Neural crest cell (in vitro differentiated cells): Measurements from ENCODE around the gene JOSD2. TPM values are rescaled to one million over a fixed set of nuclear protein-coding genes. Genes with fewer than 3 reads are reported as not detected.

Experiments used
- DNase-seq: peaks from one replicate; pipeline ENCODE4 v3.0.0; 2021; ENCODE audit warnings: low read depth, mixed read lengths, low spot score
- H3K27ac Mint-ChIP-seq: one replicate; pipeline ENCODE4 v1.8.0; 2021; ENCODE audit warnings: mild to moderate bottlenecking, mixed read lengths; ENCODE audit not compliant: unreplicated experiment
- H3K27me3 Mint-ChIP-seq: 2 replicates; pipeline ENCODE4 v1.8.0; 2021; ENCODE audit warnings: low read depth, mild to moderate bottlenecking, mixed read lengths
- H3K36me3 Mint-ChIP-seq: 2 replicates; pipeline ENCODE4 v1.8.0; 2021; ENCODE audit warnings: low read depth, mild to moderate bottlenecking, mixed read lengths
- H3K4me1 Mint-ChIP-seq: 2 replicates; pipeline ENCODE4 v1.8.0; 2021; ENCODE audit warnings: mixed read lengths
- H3K4me3 Mint-ChIP-seq: one replicate; pipeline ENCODE4 v1.8.0; 2021; ENCODE audit warnings: mild to moderate bottlenecking, mixed read lengths
- H3K9me3 Mint-ChIP-seq: 2 replicates; pipeline ENCODE4 v1.8.0; 2021; ENCODE audit warnings: mixed read lengths
- CTCF ChIP-seq: fragments of 200-600 bp; sonication (generic); conservative IDR thresholded peaks from 2 replicates; pipeline ENCODE4 v1.5.0; 2021; ENCODE audit warnings: antibody characterized with exemption, mild to moderate bottlenecking
- total RNA-seq: library from RNA; stranded (reverse); gene quantifications from 2 replicates; pipeline ENCODE4 v1.2.1, GENCODE V29; 2021

Gene JOSD2
- total RNA-seq, 1 donor from 2014 or later = 10.9 TPM

DNA sequence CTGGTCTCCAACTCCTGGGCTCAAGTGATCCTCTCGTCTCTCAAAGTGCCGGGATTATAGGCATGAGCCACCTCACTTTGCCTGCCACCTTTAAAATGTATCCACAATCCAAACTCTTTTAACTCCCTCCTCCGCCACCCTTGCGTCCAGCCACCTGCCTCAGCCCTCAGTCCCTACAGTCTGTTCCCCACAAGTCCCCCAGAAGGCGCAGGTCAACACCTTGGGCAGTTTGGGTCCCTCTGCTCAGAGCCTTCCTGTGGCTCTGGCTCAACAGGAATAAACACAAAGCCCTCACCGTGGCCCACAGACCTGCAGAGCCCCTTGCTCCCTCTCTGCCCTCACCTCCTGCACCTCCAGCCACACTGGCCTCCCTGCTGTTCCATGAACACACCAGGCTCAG is 42.2 kb downstream of the JOSD2 start:
- Mint-ChIP-seq H3K27me3 (no peaks in the 10 kb centered on the region), H3K4me3 (no peak overlapping the region), H3K9me3 (no peaks in the 10 kb centered on the region), H3K4me1 (peaks cover 20% of the 10 kb centered on the region), H3K36me3 (no peaks in the 10 kb centered on the region), H3K27ac (peak overlapping the region; percentile 89)
- no peak for TF ChIP-seq CTCF
- no peak for DNase-seq

DNA sequence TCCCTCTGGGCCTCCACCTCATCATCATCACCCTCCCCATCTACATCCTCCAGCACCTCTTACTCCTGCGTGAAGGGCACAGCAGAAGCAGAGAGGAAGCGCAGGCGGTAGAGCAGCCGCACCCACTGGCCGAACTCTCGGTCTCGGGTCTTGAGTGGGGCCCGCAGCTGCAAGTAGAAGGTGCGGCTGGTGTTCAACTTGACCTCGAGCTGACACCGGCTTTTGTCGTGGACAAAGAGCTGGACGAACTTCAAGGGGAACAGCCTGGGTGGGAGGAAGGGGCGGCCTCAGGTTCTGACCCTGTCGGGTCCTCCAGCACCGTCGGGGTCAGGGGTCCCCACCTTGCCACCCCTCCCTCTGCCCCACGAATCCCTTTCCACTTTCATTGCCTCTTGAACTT is 43.4 kb downstream of the JOSD2 start:
- no peaks in the 10 kb centered on the region for H3K9me3 Mint-ChIP-seq

DNA sequence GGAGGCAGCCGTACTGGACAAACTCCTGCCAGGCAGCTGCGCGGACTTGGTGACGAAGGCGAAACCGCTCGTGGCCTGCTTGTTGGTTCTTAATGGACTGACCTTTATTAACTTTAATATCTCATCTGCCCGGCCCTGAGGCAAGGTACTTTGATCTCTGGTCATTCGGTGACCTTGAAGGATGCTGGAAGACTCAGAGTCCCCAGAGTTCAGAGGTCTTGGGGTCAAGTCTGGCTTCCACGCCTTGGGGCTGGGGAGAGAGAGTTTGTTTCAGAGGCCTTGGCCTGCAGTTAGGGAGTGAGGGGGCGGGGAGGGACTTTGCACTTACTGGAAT is 44.3 kb downstream of the JOSD2 start:
- H3K27me3 Mint-ChIP-seq = no peaks in the 10 kb centered on the region
- DNase-seq = no peak
- H3K36me3 Mint-ChIP-seq = no peaks in the 10 kb centered on the region
- H3K4me1 Mint-ChIP-seq = peaks cover 20% of the 10 kb centered on the region
- H3K4me3 Mint-ChIP-seq = no peak overlapping the region
- H3K27ac Mint-ChIP-seq = no peak overlapping the region
- no peak for TF ChIP-seq CTCF
- no peaks in the 10 kb centered on the region for H3K9me3 Mint-ChIP-seq

More for the DNA sequence above, 43.4 kb downstream of the JOSD2 start:
- Mint-ChIP-seq H3K36me3 (no peaks in the 10 kb centered on the region), H3K4me1 (peaks cover 20% of the 10 kb centered on the region), H3K27ac (no peak overlapping the region), H3K4me3 (no peak overlapping the region), H3K27me3 (no peaks in the 10 kb centered on the region)
- no peak for DNase-seq
- TF ChIP-seq CTCF = no peak

DNA sequence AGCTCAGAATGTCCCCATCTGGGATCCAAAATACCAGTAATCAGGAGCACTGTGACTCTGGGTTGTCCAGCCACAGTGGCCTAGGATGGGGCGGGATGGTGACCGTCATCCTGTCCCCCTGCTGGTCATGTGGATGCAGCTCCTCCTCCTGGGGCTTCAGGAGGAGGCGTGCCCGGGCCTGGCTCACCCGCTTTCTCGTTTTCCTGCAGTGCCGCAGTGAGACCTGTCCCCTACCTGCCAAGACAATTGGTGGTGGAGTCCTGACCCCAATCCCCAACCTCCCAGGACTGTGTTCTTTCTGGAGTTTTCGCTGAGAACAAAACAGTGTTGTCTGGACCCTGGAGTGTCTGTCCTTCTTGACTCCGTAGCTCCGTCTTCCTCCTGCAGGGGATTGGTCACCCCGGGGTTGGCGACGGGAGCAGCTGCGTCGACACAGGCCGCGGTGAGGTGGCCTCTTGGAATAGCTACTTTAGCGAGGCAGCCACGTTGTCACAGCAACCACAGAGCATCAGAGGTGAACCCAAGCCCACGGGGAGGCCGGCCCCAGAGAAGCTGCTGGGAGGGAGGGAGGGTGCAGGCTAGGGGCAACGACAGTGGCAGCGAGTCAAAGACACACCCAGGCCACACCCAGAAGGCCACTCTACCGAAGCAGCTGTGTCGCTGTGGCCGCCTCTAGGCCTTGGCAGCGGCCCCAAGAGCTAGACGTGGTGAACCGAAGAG is 44.8 kb downstream of the JOSD2 start:
- Mint-ChIP-seq H3K4me1 (peaks cover 24% of the 10 kb centered on the region), H3K27me3 (peaks cover 1% of the 10 kb centered on the region), H3K36me3 (no peaks in the 10 kb centered on the region), H3K9me3 (no peaks in the 10 kb centered on the region), H3K27ac (peak overlapping the region; percentile 75), H3K4me3 (no peak overlapping the region)
- peak; percentile 59 for DNase-seq
- peak; percentile 62 for TF ChIP-seq CTCF

GRCh38 chr19:50465000-50465399 is 46.0 kb downstream of the JOSD2 start:
- H3K9me3 Mint-ChIP-seq = no peaks in the 10 kb centered on the region
- H3K27me3 Mint-ChIP-seq = peaks cover 8% of the 10 kb centered on the region
- no peak overlapping the region for H3K4me3 Mint-ChIP-seq
- H3K36me3 Mint-ChIP-seq = no peaks in the 10 kb centered on the region
- H3K27ac Mint-ChIP-seq = no peak overlapping the region
- TF ChIP-seq CTCF = no peak
- H3K4me1 Mint-ChIP-seq = peaks cover 26% of the 10 kb centered on the region
- no peak for DNase-seq
